HT-29 (cell line): Measurements from ENCODE around the gene CWH43. TPM values are rescaled to one million over a fixed set of nuclear protein-coding genes. Genes with fewer than 3 reads are reported as not detected.
"Not testable (repeated sequence)": the region's sequence is repeated elsewhere in the genome, so short reads cannot be mapped to it uniquely, and the experiment has no call there.

Source experiments
- DNase-seq: peaks from one replicate; pipeline ENCODE4 v3.0.0-alpha.2; 2015; ENCODE audit warnings: low spot score
- small RNA-seq: library from RNA; depleted of rRNA; stranded (forward); fragments of <200 nt; gene quantifications from one replicate; pipeline ENCODE3, GENCODE V24; 2014
- total RNA-seq: library from RNA; depleted of rRNA; stranded (reverse); fragments of >200 nt; shearing (Covaris generic); gene quantifications from 2 replicates; pipeline ENCODE4 v1.2.3, GENCODE V29; 2014; rRNA removed

The CWH43 gene
- total RNA-seq, 1 experiment from 2014 or later: not detected

GRCh38 chr4:49097071-49097470, 111.0 kb downstream of the CWH43 start:
- not testable (repeated sequence) for DNase-seq

- not testable (repeated sequence) for DNase-seq
Measured at GRCh38 chr4:49097505-49097904, 111.4 kb downstream of the CWH43 start.

- not testable (repeated sequence) for DNase-seq
Measured at GRCh38 chr4:49098034-49098759, 112.1 kb downstream of the CWH43 start.

- not testable (repeated sequence) for DNase-seq
Measured at GRCh38 chr4:49099831-49100444, 113.9 kb downstream of the CWH43 start.

- not testable (repeated sequence) for DNase-seq
Measured at GRCh38 chr4:49102344-49102898, 116.3 kb downstream of the CWH43 start.

GRCh38 chr4:49103436-49104136, 117.5 kb downstream of the CWH43 start:
- not testable (repeated sequence) for DNase-seq

- not testable (repeated sequence) for DNase-seq
Measured at GRCh38 chr4:49104231-49104930, 118.3 kb downstream of the CWH43 start.

- DNase-seq: not testable (repeated sequence)
Measured at GRCh38 chr4:49105248-49105904, 119.3 kb downstream of the CWH43 start.

- DNase-seq: not testable (repeated sequence)
Measured at GRCh38 chr4:49107262-49107661, 121.2 kb downstream of the CWH43 start.

GRCh38 chr4:49108183-49108978, 122.3 kb downstream of the CWH43 start:
- not testable (repeated sequence) for DNase-seq

- DNase-seq: not testable (repeated sequence)
Measured at GRCh38 chr4:49109567-49110166, 123.6 kb downstream of the CWH43 start.

GRCh38 chr4:49110579-49110978, 124.5 kb downstream of the CWH43 start:
- not testable (repeated sequence) for DNase-seq

Small RNAs within 50 kb of the gene (small RNA-seq; reads per million reads assigned to genes)
- not detected for gene AC020593.1

Other genes starting within 250 kb of the CWH43 start
- gene FRYL, start 206.0 kb upstream of the CWH43 start, total RNA-seq: 36.4 and 40.8 TPM in 2 replicates
- gene OCIAD1, start 155.2 kb upstream of the CWH43 start, total RNA-seq: 41.5 and 44.6 TPM in 2 replicates
- 204 TPM in 2 replicates for gene OCIAD2, start 79.5 kb upstream of the CWH43 start, total RNA-seq